ENCODE measurements around the gene LRRC36.

Gene LRRC36

GRCh38 chr16:67428146-67428731 lies 101.6 kb downstream of the LRRC36 start:
- no peak for DNase-seq

GRCh38 chr16:67429053-67429798 lies 102.6 kb downstream of the LRRC36 start:
- DNase-seq: no peak

GRCh38 chr16:67429799-67430503 lies 103.3 kb downstream of the LRRC36 start:
- DNase-seq: no peak

GRCh38 chr16:67430504-67430976 lies 103.9 kb downstream of the LRRC36 start:
- DNase-seq: no peak

GRCh38 chr16:67430977-67431774 lies 104.6 kb downstream of the LRRC36 start, which contains the start of gene HSD11B2:
Gene HSD11B2 (plus strand): TSS chr16:67431121. CDS start chr16:67431249, 128 bp downstream.
- DNase-seq: no peak

- no peak for DNase-seq
Observed at GRCh38 chr16:67431775-67432505, 105.3 kb downstream of the LRRC36 start.

GRCh38 chr16:67432506-67432890 lies 105.9 kb downstream of the LRRC36 start:
- no peak for DNase-seq

GRCh38 chr16:67433131-67433719 lies 106.6 kb downstream of the LRRC36 start:
- no peak for DNase-seq
